Upper lobe of left lung (tissue), 4 donors: ENCODE data around the gene ADCY7.

Experiments
- EP300 ChIP-seq, 4 donors: sonication (generic); formaldehyde crosslinking; IDR thresholded peaks; one replicate each; pipeline ENCODE4 v1.5.1; 2017; ENCODE audit warnings: antibody characterized with exemption in 4 of 4, control low read depth in 2 of 4
- POLR2A ChIP-seq, 4 donors: fragments of 450-650 bp; IDR thresholded peaks; one replicate each; pipeline ENCODE4 v1.5.1; 2016 to 2017; ENCODE audit warnings: antibody characterized with exemption in 4 of 4, mild to moderate bottlenecking in 2 of 4
- POLR2AphosphoS5 ChIP-seq, 2 donors: sonication (generic); formaldehyde crosslinking; IDR thresholded peaks; one replicate each; pipeline ENCODE4 v1.5.1; 2017; ENCODE audit warnings: antibody characterized with exemption in 2 of 2
- TF ChIP-seq, protein P1 (sequence below), 6 experiments: fragments of 450-650 bp in 4 of 6; fragments of 200-600 bp in 2 of 6; sonication (generic) in 2 of 6; IDR thresholded peaks; one replicate each; pipeline ENCODE4 v1.5.1; 2016 to 2019; ENCODE audit warnings: antibody characterized with exemption in 6 of 6

- TF ChIP-seq, protein P1, sequence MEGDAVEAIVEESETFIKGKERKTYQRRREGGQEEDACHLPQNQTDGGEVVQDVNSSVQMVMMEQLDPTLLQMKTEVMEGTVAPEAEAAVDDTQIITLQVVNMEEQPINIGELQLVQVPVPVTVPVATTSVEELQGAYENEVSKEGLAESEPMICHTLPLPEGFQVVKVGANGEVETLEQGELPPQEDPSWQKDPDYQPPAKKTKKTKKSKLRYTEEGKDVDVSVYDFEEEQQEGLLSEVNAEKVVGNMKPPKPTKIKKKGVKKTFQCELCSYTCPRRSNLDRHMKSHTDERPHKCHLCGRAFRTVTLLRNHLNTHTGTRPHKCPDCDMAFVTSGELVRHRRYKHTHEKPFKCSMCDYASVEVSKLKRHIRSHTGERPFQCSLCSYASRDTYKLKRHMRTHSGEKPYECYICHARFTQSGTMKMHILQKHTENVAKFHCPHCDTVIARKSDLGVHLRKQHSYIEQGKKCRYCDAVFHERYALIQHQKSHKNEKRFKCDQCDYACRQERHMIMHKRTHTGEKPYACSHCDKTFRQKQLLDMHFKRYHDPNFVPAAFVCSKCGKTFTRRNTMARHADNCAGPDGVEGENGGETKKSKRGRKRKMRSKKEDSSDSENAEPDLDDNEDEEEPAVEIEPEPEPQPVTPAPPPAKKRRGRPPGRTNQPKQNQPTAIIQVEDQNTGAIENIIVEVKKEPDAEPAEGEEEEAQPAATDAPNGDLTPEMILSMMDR (IDR thresholded peaks at IDR 0.05), result no peak
- no peak for TF ChIP-seq POLR2AphosphoS5 (IDR thresholded peaks at IDR 0.05)
- no peak for TF ChIP-seq POLR2A (IDR thresholded peaks at IDR 0.05)
- no peak for TF ChIP-seq EP300 (IDR thresholded peaks at IDR 0.05)
These were observed 39.9 kb downstream of the ADCY7 start for GRCh38 chr16:50306287-50306686.
